K562 (cell line): ENCODE data around the gene KMT2C.

Experiments
- CTCF ChIP-seq, 3 experiments: IDR thresholded peaks in 2 of 3; conservative IDR thresholded peaks in 1 of 3; 2 replicates each; pipeline ENCODE4 v1.5.1; 2011 to 2012; ENCODE audit warnings: low read length in 3 of 3, mild to moderate bottlenecking in 3 of 3, control low read depth in 2 of 3, improper control_type of control experiment in 1 of 3, inconsistent platforms in 1 of 3, low read depth in 1 of 3, mixed read lengths in 1 of 3, moderate library complexity in 1 of 3; ENCODE audit not compliant: insufficient read depth in 2 of 3
- E2F6 ChIP-seq, 2 experiments: IDR thresholded peaks; 2 replicates each; pipeline ENCODE4 v1.6.1; 2011; ENCODE audit warnings: borderline replicate concordance in 1 of 2, control low read depth in 1 of 2, low read depth in 1 of 2, low read length in 1 of 2, mild to moderate bottlenecking in 1 of 2, mixed read lengths in 1 of 2, moderate library complexity in 1 of 2; ENCODE audit not compliant: insufficient read depth in 1 of 2, insufficient read length in 1 of 2, poor library complexity in 1 of 2, severe bottlenecking in 1 of 2; ENCODE audit errors: extremely low read depth in 1 of 2
- HNRNPLL ChIP-seq: fragments of 200-400 bp; formaldehyde crosslinking; IDR thresholded peaks from 2 replicates; pipeline ENCODE4 v1.6.1; 2017; ENCODE audit warnings: low read length, low read depth, mild to moderate bottlenecking; ENCODE audit not compliant: poor library complexity, severe bottlenecking
- POLR2A ChIP-seq: fragments of 450-650 bp; conservative IDR thresholded peaks from 2 replicates; pipeline ENCODE4 v1.6.1; 2016
- ZBTB49 ChIP-seq: sonication (generic); formaldehyde crosslinking; IDR thresholded peaks from 2 replicates; pipeline ENCODE4 v1.8.0; 2022; ENCODE audit warnings: missing genetic modification reagents, mild to moderate bottlenecking, borderline replicate concordance

- TF ChIP-seq CTCF (IDR thresholded peaks at IDR 0.05 in 2 of 3, conservative IDR thresholded peaks at IDR 0.05 in 1 of 3; ENCODE audit: insufficient read depth in 2 of 3, low read depth in 1 of 3, low read length in 3 of 3): no peak
- TF ChIP-seq E2F6 (IDR thresholded peaks at IDR 0.05; ENCODE audit: borderline replicate concordance in 1 of 2, extremely low read depth in 1 of 2, insufficient read depth in 1 of 2, insufficient read length in 1 of 2, low read depth in 1 of 2, low read length in 1 of 2, poor library complexity in 1 of 2, severe bottlenecking in 1 of 2): no peak
- no peak for TF ChIP-seq HNRNPLL
- no peak for TF ChIP-seq POLR2A
- TF ChIP-seq ZBTB49 (CRISPR knock-in tag): no peak
Observed at GRCh38 chr7:152140560-152140959, 295.2 kb downstream of the KMT2C start.
